MM.1S (cell line): ENCODE measurements around the gene ESYT3.
"Not testable (repeated sequence)": the region's sequence is repeated elsewhere in the genome, so short reads cannot be mapped to it uniquely, and the experiment has no call there.

ENCODE experiments used
- DNase-seq: peaks from one replicate; pipeline ENCODE4 v3.0.0-alpha.2; 2015
- H2AFZ ChIP-seq: fragments of 300-600 bp; sonication (generic); 2 replicates; pipeline ENCODE4 v1.6.0; 2016; ENCODE audit warnings: antibody characterized with exemption, low read length
- H3F3A ChIP-seq: fragments of 300-600 bp; sonication (generic); 2 replicates; pipeline ENCODE4 v1.6.1; 2016; ENCODE audit warnings: mild to moderate bottlenecking, antibody characterized with exemption, low read length, moderate library complexity, mixed read lengths; ENCODE audit not compliant: insufficient read depth
- H3K27ac ChIP-seq: fragments of 300-600 bp; sonication (generic); 2 replicates; pipeline ENCODE4 v1.5.1; 2016; ENCODE audit warnings: mild to moderate bottlenecking, low read length
- H3K27me3 ChIP-seq: fragments of 300-600 bp; sonication (generic); replicated peaks from 2 replicates; pipeline ENCODE4 v1.6.0; 2016; ENCODE audit warnings: low read length; ENCODE audit not compliant: insufficient read depth
- H3K36me3 ChIP-seq: fragments of 300-600 bp; sonication (generic); replicated peaks from 2 replicates; pipeline ENCODE4 v1.6.1; 2016; ENCODE audit warnings: mild to moderate bottlenecking, low read length, mixed read lengths; ENCODE audit not compliant: insufficient read depth
- H3K4me1 ChIP-seq: fragments of 300-600 bp; sonication (generic); 2 replicates; pipeline ENCODE4 v1.6.1; 2016; ENCODE audit warnings: low read length, mixed read lengths
- H3K4me2 ChIP-seq: fragments of 300-600 bp; sonication (generic); 2 replicates; pipeline ENCODE4 v1.6.0; 2016; ENCODE audit warnings: low read depth, low read length
- H3K4me3 ChIP-seq: fragments of 300-600 bp; sonication (generic); 2 replicates; pipeline ENCODE4 v1.5.1; 2016; ENCODE audit warnings: low read length, mixed read lengths
- H3K79me2 ChIP-seq: fragments of 300-600 bp; sonication (generic); 2 replicates; pipeline ENCODE4 v1.6.1; 2016; ENCODE audit warnings: mixed run types, low read length, mixed read lengths
- H3K9ac ChIP-seq: fragments of 300-600 bp; sonication (generic); 2 replicates; pipeline ENCODE4 v1.6.1; 2016; ENCODE audit warnings: low read length, mixed read lengths
- H3K9me2 ChIP-seq: fragments of 300-600 bp; sonication (generic); replicated peaks from 2 replicates; pipeline ENCODE4 v1.6.1; 2016; ENCODE audit warnings: mild to moderate bottlenecking, low read length, mixed read lengths; ENCODE audit not compliant: insufficient read depth
- H3K9me3 ChIP-seq: fragments of 300-600 bp; sonication (generic); replicated peaks from 2 replicates; pipeline ENCODE4 v1.6.1; 2016; ENCODE audit warnings: mild to moderate bottlenecking, low read length, mixed read lengths; ENCODE audit not compliant: insufficient read depth
- H4K20me1 ChIP-seq: fragments of 300-600 bp; sonication (generic); 2 replicates; pipeline ENCODE4 v1.6.1; 2016; ENCODE audit warnings: mild to moderate bottlenecking, low read length, moderate library complexity, mixed read lengths; ENCODE audit not compliant: insufficient read depth
- CTCF ChIP-seq: fragments of 300-600 bp; sonication (generic); IDR thresholded peaks from 2 replicates; pipeline ENCODE4 v1.5.1; 2016; ENCODE audit warnings: antibody characterized with exemption, low read length, mixed read lengths
- EZH2 ChIP-seq: fragments of 300-600 bp; sonication (generic); optimal IDR thresholded peaks from 2 replicates; pipeline ENCODE3; 2017; ENCODE audit warnings: low read depth, mild to moderate bottlenecking, antibody characterized with exemption, low read length, mixed read lengths
- EZH2phosphoT487 ChIP-seq: fragments of 300-600 bp; sonication (generic); IDR thresholded peaks from 2 replicates; pipeline ENCODE4 v1.6.1; 2018; ENCODE audit warnings: antibody characterized with exemption, low read length

Gene ESYT3

DNA sequence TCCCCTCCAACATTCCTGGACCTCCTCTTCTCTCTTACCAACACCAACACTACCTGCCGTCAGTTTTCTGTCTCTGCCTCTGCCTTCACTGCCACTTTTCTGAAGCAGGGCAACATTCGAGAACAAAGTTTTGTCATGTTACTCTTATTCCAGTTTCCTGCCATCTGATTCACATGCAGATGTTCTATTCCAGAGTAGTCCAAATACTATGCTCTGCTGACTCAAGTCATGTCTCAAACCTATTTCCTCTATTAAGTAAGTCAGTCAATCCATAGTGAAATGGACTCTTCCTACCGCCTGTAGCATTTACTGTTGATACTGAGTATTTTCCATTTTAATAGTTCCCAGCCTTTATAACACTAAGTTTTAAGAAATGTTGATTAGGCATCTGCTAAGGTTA is 43.4 kb downstream of the ESYT3 start:
- Histone ChIP-seq H3K27me3 (no peaks in the 10 kb centered on the region), H3K4me2 (no peak overlapping the region), H3F3A (no peaks in the 10 kb centered on the region), H3K4me3 (no peak overlapping the region), H4K20me1 (no peaks in the 10 kb centered on the region), H3K36me3 (no peaks in the 10 kb centered on the region), H3K9ac (no peak overlapping the region), H3K9me3 (no peaks in the 10 kb centered on the region), H3K27ac (no peak overlapping the region), H3K79me2 (no peaks in the 10 kb centered on the region), H3K9me2 (no peaks in the 10 kb centered on the region), H3K4me1 (no peaks in the 10 kb centered on the region), H2AFZ (no peak overlapping the region)
- DNase-seq: no peak
- TF ChIP-seq EZH2: no peak
- TF ChIP-seq CTCF: no peak
- TF ChIP-seq EZH2phosphoT487: no peak

- Histone ChIP-seq H3K4me1 (no peaks in the 10 kb centered on the region), H3K36me3 (no peaks in the 10 kb centered on the region), H3K27me3 (no peaks in the 10 kb centered on the region), H3K27ac (no peak overlapping the region), H3K9me2 (no peaks in the 10 kb centered on the region), H3K9me3 (no peaks in the 10 kb centered on the region), H3K9ac (no peak overlapping the region), H3K4me3 (no peak overlapping the region), H2AFZ (no peak overlapping the region), H3F3A (no peaks in the 10 kb centered on the region), H3K79me2 (no peaks in the 10 kb centered on the region), H3K4me2 (no peak overlapping the region), H4K20me1 (no peaks in the 10 kb centered on the region)
- TF ChIP-seq EZH2: no peak
- peak; percentile 92 for TF ChIP-seq CTCF
- TF ChIP-seq EZH2phosphoT487: no peak
- DNase-seq: peak; percentile 44
These were observed 45.0 kb downstream of the ESYT3 start for GRCh38 chr3:138479438-138479863.

DNA sequence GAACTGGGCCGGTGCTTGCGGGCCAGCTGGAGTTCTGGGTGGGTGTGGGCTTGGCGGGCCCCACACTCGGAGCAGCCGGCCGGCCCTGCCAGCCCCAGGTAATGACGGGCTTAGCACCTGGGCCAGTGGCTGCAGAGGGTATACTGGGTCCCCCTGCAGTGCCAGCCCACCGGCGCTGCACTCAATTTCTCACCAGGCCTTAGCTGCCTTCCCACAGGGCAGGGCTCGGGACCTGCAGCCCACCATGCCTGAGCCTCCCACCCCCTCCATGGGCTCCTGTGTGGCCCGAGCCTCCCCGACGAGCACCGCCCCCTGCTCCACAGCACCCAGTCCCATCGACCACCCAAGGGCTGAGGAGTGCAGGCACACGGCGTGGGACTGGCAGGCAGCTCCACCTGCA is 50.3 kb downstream of the ESYT3 start:
- not testable (repeated sequence) for H3K27ac ChIP-seq, H3K27me3 ChIP-seq, H3F3A ChIP-seq

DNA sequence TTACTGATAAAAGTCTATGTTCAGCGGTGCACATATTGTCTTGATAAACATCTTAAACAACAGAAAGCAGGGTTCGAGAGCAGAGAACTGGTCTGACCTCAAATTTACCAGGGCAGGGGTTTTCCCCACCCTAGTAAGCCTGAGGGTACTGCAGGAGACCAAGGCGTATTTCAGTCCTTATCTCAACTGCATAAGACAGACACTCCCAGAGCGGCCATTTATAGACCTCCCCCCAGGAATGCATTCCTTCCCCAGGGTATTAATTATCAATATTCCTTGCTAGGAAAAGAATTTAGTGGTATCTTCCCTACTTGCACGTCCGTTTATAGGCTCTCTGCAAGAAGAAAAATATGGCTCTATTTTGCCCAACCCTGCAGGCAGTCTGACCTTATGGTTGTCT is 52.2 kb downstream of the ESYT3 start:
- not testable (repeated sequence) for H3K36me3 ChIP-seq, H3K4me1 ChIP-seq, H3F3A ChIP-seq, H3K27me3 ChIP-seq, H2AFZ ChIP-seq, H3K79me2 ChIP-seq, H4K20me1 ChIP-seq, H3K9me2 ChIP-seq, H3K4me3 ChIP-seq, H3K27ac ChIP-seq, H3K9me3 ChIP-seq, H3K9ac ChIP-seq, H3K4me2 ChIP-seq, DNase-seq

More for the DNA sequence above, 50.3 kb downstream of the ESYT3 start:
- H3K36me3 ChIP-seq, H3K4me1 ChIP-seq, H3K9ac ChIP-seq, H3K79me2 ChIP-seq, H3K9me2 ChIP-seq, H4K20me1 ChIP-seq, DNase-seq, H3K4me3 ChIP-seq, H3K9me3 ChIP-seq, H2AFZ ChIP-seq, H3K4me2 ChIP-seq: not testable (repeated sequence)
